T-helper 17 cell (primary cell): Measurements from ENCODE around the gene MAP3K4. TPM values are rescaled to one million over a fixed set of nuclear protein-coding genes. Genes with fewer than 3 reads are reported as not detected.
A peak's percentile ranks its signal among the peaks of the same experiment; 100 is the strongest.

Experiments
- ATAC-seq: fragments of 150-1000 bp; cut with Tn5 transposase; 2 replicates; pipeline ENCODE4 v1.10.0; 2021; ENCODE audit warnings: mild to moderate bottlenecking, moderate library complexity
- DNase-seq, 3 donors: peaks; one replicate each; pipeline versions ENCODE4 v3.0.0 to v3.0.0-alpha.2; 2020 to 2021
- H3K9me3 ChIP-seq: one replicate; pipeline ENCODE4 v1.7.0; 2013; ENCODE audit warnings: low read length, mild to moderate bottlenecking; ENCODE audit not compliant: control insufficient read depth, poor library complexity, severe bottlenecking
- H3K27ac Mint-ChIP-seq: one replicate; pipeline ENCODE4 v1.8.0; 2022; ENCODE audit warnings: mild to moderate bottlenecking, moderate library complexity, mixed read lengths
- H3K27me3 Mint-ChIP-seq: one replicate; pipeline ENCODE4 v1.8.0; 2022; ENCODE audit warnings: mixed read lengths
- H3K36me3 Mint-ChIP-seq: one replicate; pipeline ENCODE4 v1.8.0; 2022; ENCODE audit warnings: low read depth, mixed read lengths
- H3K4me1 Mint-ChIP-seq: one replicate; pipeline ENCODE4 v1.8.0; 2022; ENCODE audit warnings: mild to moderate bottlenecking, mixed read lengths
- H3K4me3 Mint-ChIP-seq: one replicate; pipeline ENCODE4 v1.8.0; 2022; ENCODE audit warnings: mild to moderate bottlenecking, moderate library complexity, mixed read lengths
- total RNA-seq, 4 donors: library from RNA in 2 of 4; stranded (reverse) in 2 of 4; gene quantifications; one replicate each; pipeline ENCODE4 v1.2.3 and lab custom pipeline; 2022 to 2026

MAP3K4 gene
- total RNA-seq, 2 donors from 2014 or later: 173 to 188 TPM

DNA sequence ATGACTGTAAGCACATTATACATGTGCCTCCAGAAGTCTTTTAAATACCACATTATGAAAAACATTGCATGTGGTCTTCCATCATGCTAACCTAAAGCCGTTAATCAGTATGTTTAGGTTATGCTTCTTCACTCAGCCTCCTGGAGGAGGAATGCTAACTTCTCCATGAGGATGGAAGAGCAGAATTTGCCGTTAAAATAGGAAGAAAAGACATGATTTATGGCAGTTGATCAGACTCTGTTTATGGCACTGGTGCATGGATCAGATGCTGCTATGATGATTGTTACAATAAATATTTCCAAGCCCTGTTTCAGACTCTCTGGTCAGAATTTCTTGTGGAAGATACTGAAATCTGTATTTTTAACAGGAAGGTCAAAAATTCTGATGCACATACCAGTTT is 31.7 kb downstream of the MAP3K4 start:
- peak overlapping the region; percentile 22 for H3K27ac Mint-ChIP-seq
- H3K36me3 Mint-ChIP-seq: no peaks in the 10 kb centered on the region
- H3K27me3 Mint-ChIP-seq: no peaks in the 10 kb centered on the region
- H3K4me1 Mint-ChIP-seq: peaks cover 14% of the 10 kb centered on the region
- ATAC-seq (no peak), DNase-seq (no peak)
- no peaks in the 10 kb centered on the region for H3K9me3 ChIP-seq
- H3K4me3 Mint-ChIP-seq: no peak overlapping the region

- DNase-seq (no peak), ATAC-seq (peak; percentile 59)
- H3K9me3 ChIP-seq: no peaks in the 10 kb centered on the region
- H3K27me3 Mint-ChIP-seq: no peaks in the 10 kb centered on the region
- peak overlapping the region; percentile 52 for H3K4me3 Mint-ChIP-seq
- H3K36me3 Mint-ChIP-seq: no peaks in the 10 kb centered on the region
- peaks cover 23% of the 10 kb centered on the region for H3K4me1 Mint-ChIP-seq
- H3K27ac Mint-ChIP-seq: peak overlapping the region; percentile 59
Observed at GRCh38 chr6:161024364-161024920, 32.9 kb downstream of the MAP3K4 start.

GRCh38 chr6:161027385-161027784 is 35.8 kb downstream of the MAP3K4 start:
- H3K9me3 ChIP-seq: no peaks in the 10 kb centered on the region
- H3K36me3 Mint-ChIP-seq: no peaks in the 10 kb centered on the region
- no peaks in the 10 kb centered on the region for H3K27me3 Mint-ChIP-seq
- peak overlapping the region; percentile 93 for H3K27ac Mint-ChIP-seq
- H3K4me3 Mint-ChIP-seq: no peak overlapping the region
- DNase-seq (no peak), ATAC-seq (no peak)
- H3K4me1 Mint-ChIP-seq: peaks cover 40% of the 10 kb centered on the region

DNA sequence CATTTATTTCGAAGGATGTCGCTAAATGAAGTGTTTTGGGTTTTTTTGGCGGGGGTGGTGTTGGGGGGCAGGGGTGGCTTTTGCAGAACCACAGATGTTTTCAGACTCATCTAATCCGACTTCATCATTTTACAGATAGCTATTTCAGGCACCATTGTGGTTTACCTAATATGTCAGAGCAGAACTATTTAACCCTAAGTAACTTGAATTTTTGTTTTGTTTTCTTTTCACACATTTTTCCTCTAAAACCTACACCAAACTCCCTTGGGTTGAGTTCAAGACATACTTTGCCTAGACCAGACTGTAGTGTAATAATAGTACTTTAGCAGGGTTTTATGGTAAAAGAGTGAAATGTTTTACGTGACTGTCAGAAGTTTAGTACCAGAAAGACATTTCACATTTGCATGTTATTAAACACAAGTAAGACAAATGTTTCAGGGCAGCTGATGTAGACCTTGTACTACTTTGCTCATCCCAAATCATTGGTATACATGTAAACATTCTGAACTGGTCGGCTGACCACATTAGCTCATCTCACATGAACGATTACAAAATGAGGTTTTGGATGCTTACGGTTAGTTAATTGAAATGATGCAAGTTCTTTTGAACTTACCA is 37.7 kb downstream of the MAP3K4 start:
- peak; percentile 75 for ATAC-seq
- Mint-ChIP-seq H3K4me1 (peaks cover 44% of the 10 kb centered on the region), H3K27ac (peak overlapping the region; percentile 93)

DNA sequence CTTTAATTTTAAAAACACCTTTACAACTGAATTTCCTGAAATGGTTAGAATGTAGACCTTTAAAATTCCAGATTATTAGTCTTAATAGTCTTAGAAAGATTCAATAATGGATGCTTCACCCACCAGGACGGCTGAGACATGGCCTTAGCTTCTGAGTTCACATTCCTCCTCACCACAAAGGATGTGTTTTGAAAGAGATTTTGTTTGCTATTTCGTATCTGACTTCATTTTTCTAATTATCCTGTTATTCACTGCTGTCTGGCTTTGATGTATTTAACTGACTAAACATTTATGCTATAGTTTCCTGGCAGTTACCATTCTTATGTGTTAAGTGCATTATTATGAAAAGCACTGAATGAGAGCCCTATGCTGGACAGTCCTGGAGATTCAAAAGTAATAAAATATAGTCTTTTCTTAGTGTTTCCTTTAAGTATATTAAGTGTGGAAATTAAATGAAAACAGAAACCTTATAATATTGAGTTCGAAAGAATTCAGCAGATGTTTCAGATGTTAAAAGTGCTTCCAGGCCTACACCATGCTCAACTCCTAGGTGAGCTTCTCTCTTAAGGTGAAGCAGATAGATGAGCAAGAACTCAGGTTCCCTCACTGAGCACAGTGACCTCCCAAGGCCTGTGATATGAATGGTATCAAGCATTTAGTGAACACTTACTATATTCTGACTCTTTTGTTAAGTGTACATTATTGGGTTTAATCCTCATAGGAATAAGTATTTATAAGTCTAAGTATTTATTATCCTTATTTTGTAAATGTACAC is 40.3 kb downstream of the MAP3K4 start:
- H3K4me3 Mint-ChIP-seq: peak overlapping the region; percentile 56
- no peaks in the 10 kb centered on the region for H3K9me3 ChIP-seq
- no peak for DNase-seq
- peaks cover 6% of the 10 kb centered on the region for H3K36me3 Mint-ChIP-seq
- peak overlapping the region; percentile 93 for H3K27ac Mint-ChIP-seq
- no peak for ATAC-seq
- no peaks in the 10 kb centered on the region for H3K27me3 Mint-ChIP-seq
- peaks cover 44% of the 10 kb centered on the region for H3K4me1 Mint-ChIP-seq

More for the DNA sequence above, 37.7 kb downstream of the MAP3K4 start:
- Mint-ChIP-seq H3K4me3 (peak overlapping the region; percentile 71), H3K36me3 (no peaks in the 10 kb centered on the region), H3K27me3 (no peaks in the 10 kb centered on the region)
- H3K9me3 ChIP-seq: no peaks in the 10 kb centered on the region
- no peak for DNase-seq

DNA sequence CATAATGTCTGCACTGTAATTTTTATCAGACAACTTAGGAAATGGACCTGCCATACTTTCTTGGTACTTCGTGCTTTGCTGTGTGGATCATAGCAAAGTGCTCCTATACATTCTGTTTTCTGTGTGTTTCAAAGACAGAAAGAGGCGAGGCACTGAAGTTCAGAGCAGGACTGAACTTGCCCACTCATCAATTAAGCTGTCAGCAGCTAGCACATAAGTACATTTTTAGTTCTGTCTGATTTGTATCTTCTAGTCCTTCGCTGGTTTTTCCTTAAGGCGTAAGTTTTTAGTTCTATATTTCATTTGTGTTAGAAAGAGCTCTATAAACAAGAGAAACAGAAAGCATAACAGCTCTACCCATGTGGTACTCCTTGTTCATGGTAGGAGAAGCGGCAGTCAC is 42.1 kb downstream of the MAP3K4 start:
- H3K4me1 Mint-ChIP-seq: peaks cover 44% of the 10 kb centered on the region
- DNase-seq (no peak), ATAC-seq (no peak)
- H3K36me3 Mint-ChIP-seq: peaks cover 13% of the 10 kb centered on the region
- H3K27me3 Mint-ChIP-seq: no peaks in the 10 kb centered on the region
- no peaks in the 10 kb centered on the region for H3K9me3 ChIP-seq
- peak overlapping the region; percentile 93 for H3K27ac Mint-ChIP-seq
- peak overlapping the region; percentile 69 for H3K4me3 Mint-ChIP-seq

GRCh38 chr6:161035182-161035980 is 43.8 kb downstream of the MAP3K4 start:
- Mint-ChIP-seq H3K27ac (peak overlapping the region; percentile 93), H3K4me1 (peaks cover 35% of the 10 kb centered on the region), H3K36me3 (peaks cover 13% of the 10 kb centered on the region), H3K27me3 (no peaks in the 10 kb centered on the region), H3K4me3 (peak overlapping the region; percentile 84)
- H3K9me3 ChIP-seq: no peaks in the 10 kb centered on the region
- no peak for DNase-seq
- ATAC-seq: no peak

DNA sequence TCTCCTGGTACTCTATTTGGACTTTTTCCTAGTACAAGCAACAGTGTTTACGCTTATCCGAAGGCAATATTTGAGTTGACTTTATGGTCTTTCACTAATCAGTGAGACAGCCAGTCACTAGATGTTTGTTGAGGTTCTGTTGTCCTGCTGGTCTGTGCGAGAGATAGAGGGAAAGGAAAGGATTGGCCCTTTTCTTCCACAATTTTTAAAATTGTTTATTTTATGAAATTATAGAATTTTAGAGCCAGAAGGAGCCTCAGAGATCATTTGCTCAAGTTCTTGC is 44.4 kb downstream of the MAP3K4 start:
- Mint-ChIP-seq H3K4me1 (peaks cover 39% of the 10 kb centered on the region), H3K36me3 (peaks cover 13% of the 10 kb centered on the region), H3K4me3 (no peak overlapping the region), H3K27me3 (no peaks in the 10 kb centered on the region), H3K27ac (peak overlapping the region; percentile 93)
- ATAC-seq: no peak
- H3K9me3 ChIP-seq: no peaks in the 10 kb centered on the region
- DNase-seq: no peak

DNA sequence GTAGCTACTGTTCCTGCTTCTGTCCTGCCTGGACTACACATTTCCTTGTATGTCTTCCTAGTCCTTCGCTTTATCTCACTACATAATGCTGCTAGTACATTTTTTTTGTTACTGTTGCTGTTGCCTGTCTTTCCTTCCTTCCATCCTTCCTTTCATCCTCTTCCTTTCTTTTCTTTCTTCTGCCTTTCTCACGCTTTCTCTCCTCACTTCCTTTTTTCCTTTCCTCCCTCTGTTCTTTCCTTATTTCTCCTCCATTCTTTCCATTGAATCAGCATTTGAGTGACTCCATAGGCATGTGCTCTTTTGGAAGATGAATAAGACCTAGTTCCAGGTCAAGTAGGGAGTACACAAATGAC is 46.3 kb downstream of the MAP3K4 start:
- Mint-ChIP-seq H3K4me1 (peaks cover 28% of the 10 kb centered on the region), H3K27ac (peak overlapping the region; percentile 78), H3K36me3 (peaks cover 13% of the 10 kb centered on the region), H3K27me3 (no peaks in the 10 kb centered on the region), H3K4me3 (peak overlapping the region; percentile 15)
- ATAC-seq (no peak), DNase-seq (no peak)
- H3K9me3 ChIP-seq: no peaks in the 10 kb centered on the region

DNA sequence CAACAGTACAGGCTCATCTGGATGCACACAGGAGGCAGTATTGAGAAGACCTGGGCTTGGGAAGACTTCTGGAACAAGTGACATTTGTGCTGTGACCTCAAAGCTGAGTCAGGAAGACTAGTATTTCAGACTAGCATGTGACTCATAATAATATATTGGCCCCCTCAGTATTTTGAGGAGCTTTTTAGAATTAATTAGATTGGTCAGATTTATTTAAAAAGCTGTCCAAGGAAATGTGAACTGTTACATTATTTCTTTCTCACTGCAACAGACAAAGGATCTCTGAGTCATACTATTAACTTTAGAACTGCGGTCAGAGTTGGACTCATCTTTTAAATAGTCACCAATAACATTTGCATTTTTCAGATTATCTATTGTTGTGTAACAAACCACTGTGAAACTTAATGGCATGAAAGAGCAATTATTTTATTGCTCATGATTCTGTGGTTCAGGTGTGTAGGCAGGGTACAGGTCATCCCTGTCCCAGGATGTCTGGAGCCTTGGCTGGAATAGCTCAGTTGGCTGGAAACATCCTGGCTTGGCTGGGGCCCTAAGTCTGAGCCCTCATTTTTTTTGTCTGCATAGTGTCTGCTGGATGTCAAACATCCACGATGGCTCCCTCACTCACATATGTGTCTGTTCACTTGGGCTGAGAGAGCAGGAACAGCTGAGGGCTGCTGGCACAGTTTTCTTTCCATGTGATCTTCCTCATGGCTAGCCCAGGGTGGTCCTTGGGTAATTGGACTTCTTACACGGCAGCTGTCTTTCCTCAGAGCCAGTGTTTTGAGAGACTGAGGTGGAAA is 46.9 kb downstream of the MAP3K4 start:
- Mint-ChIP-seq H3K27ac (peak overlapping the region; percentile 78), H3K4me3 (peak overlapping the region; percentile 25), H3K27me3 (no peaks in the 10 kb centered on the region), H3K4me1 (peaks cover 28% of the 10 kb centered on the region), H3K36me3 (peaks cover 13% of the 10 kb centered on the region)
- DNase-seq (no peak), ATAC-seq (no peak)
- H3K9me3 ChIP-seq: no peaks in the 10 kb centered on the region

GRCh38 chr6:161041274-161041673 is 49.7 kb downstream of the MAP3K4 start:
- H3K4me3 Mint-ChIP-seq: no peak overlapping the region
- no peaks in the 10 kb centered on the region for H3K9me3 ChIP-seq
- peaks cover 12% of the 10 kb centered on the region for H3K36me3 Mint-ChIP-seq
- ATAC-seq (no peak), DNase-seq (no peak)
- peak overlapping the region; percentile 43 for H3K27ac Mint-ChIP-seq
- peaks cover 27% of the 10 kb centered on the region for H3K4me1 Mint-ChIP-seq
- H3K27me3 Mint-ChIP-seq: no peaks in the 10 kb centered on the region

GRCh38 chr6:161044335-161044734 is 52.8 kb downstream of the MAP3K4 start:
- peaks cover 24% of the 10 kb centered on the region for H3K4me1 Mint-ChIP-seq
- H3K27ac Mint-ChIP-seq: peak overlapping the region; percentile 37
- no peaks in the 10 kb centered on the region for H3K9me3 ChIP-seq
- no peak overlapping the region for H3K4me3 Mint-ChIP-seq
- ATAC-seq: no peak
- peaks cover 8% of the 10 kb centered on the region for H3K36me3 Mint-ChIP-seq
- no peaks in the 10 kb centered on the region for H3K27me3 Mint-ChIP-seq
- no peak for DNase-seq
